HG03097 (cell line): ENCODE measurements around the gene GTF2H1.

ENCODE experiments used
- ATAC-seq: cut with Tn5 transposase; IDR thresholded peaks from one replicate; pipeline ENCODE4 v1.9.1; 2021; ENCODE audit not compliant: unreplicated experiment, low FRiP score

GTF2H1 gene

GRCh38 chr11:18321969-18322711 is at the start of gene GTF2H1, which contains the start of gene HPS5:
Gene GTF2H1 (plus strand): TSS chr11:18322567. CDS start chr11:18333075, 10,508 bp downstream.
Gene HPS5 (minus strand): TSS chr11:18322140. CDS start chr11:18317858, 4,282 bp downstream.
- ATAC-seq, result peak; percentile 86

- ATAC-seq, result no peak
Measured at GRCh38 chr11:18277565-18278271, 44.6 kb upstream of the GTF2H1 start.

DNA sequence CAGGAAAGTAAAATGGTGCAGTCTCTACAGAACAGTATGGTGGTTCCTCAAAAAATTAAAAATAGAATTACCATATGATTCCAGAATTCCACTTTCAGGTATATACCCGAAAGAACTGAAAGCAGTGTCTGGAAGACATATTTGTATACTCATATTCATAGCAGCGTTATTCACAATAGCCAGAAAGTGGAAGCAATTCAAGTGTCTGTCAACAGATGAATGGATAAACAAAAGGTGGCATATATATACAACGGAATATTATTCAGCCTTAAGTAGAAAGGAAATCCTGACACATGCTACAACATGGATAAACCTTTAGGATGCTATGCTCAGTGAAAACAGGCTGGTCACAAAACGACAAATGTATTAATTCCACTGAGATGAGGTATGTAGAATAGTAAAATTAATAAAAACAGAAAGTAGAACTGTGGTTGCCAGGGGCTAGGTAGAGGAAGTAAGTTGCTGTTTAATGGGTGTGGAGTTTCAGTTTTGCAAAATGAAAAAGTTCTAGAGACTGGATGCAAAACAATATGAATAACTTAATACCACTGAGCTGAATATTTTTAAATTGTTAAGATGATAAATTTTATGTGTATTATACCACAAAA is 41.8 kb upstream of the GTF2H1 start:
- peak; percentile 77 for ATAC-seq

- ATAC-seq, result no peak
Measured at GRCh38 chr11:18282626-18283025, 39.7 kb upstream of the GTF2H1 start.

GRCh38 chr11:18285841-18286240 is 36.5 kb upstream of the GTF2H1 start:
- no peak for ATAC-seq

DNA sequence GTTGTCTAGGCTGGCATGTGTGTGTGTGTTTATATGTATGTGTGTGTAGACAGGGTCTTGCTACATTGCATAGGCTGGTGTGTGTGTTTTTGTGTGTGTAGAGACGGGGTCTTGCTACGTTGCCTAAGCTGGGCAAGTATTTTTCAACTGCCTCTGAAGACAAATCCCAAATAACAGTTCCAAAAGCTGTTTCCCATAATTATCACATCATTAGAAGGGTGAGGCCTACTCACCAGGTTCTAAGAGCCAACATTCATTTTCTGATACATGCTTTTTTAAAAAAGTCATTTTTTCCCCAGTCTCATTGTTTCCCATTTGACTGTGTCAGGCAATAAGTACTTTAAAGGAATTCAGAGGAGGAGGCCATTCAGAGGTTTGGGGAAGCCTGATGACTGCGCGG is 33.5 kb upstream of the GTF2H1 start:
- ATAC-seq, result no peak

DNA sequence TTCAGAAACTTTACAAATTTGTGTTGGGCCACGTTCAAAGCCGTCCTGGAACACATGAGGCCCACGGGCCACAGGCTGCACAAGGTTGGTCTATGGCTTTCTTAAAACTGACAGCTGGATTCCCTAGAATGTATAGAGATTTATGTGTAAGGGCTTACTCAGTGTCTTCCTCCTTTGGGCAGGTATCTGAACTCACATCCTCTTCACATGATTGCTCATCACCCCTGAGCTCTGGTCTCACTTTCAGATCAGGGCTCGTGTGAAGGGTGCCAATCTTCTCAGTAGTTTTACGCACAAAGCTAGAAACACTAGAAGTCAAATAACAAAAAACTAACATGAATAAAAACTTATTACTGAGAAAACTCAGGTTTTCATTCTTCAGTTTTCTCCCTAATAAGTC is 27.5 kb upstream of the GTF2H1 start:
- peak; percentile 82 for ATAC-seq

- no peak for ATAC-seq
Measured at GRCh38 chr11:18295316-18295715, 27.1 kb upstream of the GTF2H1 start.

GRCh38 chr11:18299721-18300120 is 22.6 kb upstream of the GTF2H1 start:
- no peak for ATAC-seq

DNA sequence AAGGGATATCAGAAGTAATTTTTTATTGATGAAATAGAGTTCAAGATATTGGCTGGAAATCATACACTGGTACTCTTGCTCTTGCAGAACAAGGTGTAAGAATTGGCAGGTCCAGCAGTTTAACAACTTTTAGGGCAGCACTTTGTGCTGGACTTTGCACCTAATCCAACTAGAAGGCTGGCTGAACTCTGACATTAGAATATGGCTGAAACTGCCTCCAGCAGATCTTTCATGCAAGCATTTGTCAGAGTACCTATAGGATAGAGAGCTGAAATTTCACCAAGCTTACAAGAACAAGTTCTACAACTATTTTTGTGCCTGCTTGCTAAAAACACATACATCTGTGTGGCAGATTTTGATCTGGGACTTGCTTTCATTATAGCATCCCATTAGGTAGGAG is 17.6 kb upstream of the GTF2H1 start:
- ATAC-seq, result no peak

DNA sequence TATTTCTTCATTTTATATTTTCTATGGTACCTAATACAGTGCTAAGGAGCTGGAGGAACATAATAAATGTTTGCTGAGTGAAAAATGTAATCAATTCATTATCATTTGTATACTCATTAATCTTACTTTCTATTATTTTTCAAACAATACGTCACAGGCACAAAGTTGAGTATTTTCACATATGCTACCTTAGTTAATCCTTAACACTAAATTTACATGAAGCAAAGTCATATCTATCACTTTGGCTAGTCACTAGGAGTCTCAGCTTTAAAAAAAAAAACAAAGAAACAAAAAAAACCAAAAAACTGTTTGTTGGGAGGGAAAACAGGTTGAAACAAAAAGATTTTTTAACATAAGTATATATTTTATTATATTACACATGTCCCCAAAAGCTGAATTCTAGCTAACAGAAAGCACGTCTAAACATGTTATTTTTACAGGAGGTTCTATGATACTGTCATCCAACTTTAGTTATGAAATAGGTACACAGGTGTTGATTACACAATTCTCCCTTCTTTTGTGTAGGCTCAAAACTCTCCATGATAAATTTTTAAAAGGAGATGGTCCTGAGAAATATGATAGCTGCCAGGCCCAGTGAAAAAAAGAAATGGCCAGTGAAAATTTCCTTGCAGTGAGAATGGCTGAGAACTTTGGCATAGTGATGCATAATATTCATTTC is 14.8 kb upstream of the GTF2H1 start:
- no peak for ATAC-seq

DNA sequence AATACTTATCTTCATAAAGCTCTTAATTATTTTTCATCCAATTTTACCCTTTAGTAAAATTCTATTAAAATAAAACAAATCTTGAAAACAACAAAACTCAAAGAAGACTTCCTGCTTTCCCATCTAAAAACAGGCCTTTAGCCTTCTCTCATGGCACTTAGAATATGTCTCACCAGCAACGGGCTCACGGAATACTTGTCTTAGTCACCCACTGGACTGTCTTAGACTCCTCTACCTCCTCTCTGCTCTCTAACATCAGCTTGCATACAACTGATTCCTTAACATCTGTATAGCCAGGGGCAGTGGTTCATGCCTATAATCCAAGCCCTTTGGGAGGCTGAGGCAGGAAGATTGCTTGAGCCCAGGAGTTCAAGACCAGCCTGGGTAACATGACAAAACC is 14.1 kb upstream of the GTF2H1 start:
- no peak for ATAC-seq

DNA sequence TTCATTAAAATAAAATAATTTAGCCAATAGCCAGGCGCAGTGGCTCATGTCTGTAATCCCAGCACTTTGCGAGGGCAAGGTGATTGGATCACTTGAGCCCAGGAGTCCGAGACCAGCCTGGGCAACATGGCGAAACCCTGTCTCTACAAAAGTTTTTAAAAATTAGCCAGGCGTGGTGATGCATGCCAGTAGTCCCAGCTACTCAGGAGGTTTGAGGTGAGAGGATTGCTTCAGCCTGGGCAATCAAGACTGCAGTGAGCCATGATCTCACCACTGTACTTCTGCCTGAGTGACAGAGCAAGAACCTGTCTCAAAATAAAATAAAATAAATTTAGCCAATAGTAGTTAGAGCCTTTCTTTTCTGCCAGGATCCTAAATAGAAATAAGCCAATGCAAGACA is 12.7 kb upstream of the GTF2H1 start:
- ATAC-seq, result no peak

- ATAC-seq, result no peak
Measured at GRCh38 chr11:18310800-18311340, 11.5 kb upstream of the GTF2H1 start.

GRCh38 chr11:18312012-18312411 is 10.4 kb upstream of the GTF2H1 start:
- ATAC-seq, result no peak

- no peak for ATAC-seq
Measured at GRCh38 chr11:18312663-18313420, 9.5 kb upstream of the GTF2H1 start.

GRCh38 chr11:18313965-18314763 is 8.2 kb upstream of the GTF2H1 start:
- no peak for ATAC-seq

- no peak for ATAC-seq
Measured at GRCh38 chr11:18314784-18315523, 7.4 kb upstream of the GTF2H1 start.

DNA sequence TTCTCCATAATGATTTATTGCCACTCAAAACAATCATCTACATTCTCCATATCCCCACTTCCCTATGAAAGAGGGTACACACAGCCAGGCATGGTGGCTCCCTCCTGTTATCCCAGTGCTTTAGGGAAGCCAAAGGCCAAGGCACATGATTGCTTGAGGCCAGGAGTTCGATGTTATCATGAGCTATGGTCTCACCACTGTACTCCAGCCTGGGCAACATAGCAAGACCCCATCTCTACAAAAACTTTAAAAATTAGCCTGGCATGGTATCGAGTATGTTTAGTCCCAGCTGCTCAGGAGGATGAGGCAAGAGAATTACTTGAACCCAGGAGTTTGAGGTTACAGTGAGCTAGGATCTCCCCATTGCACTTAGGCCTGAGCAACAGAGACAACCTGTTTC is 6.5 kb upstream of the GTF2H1 start:
- no peak for ATAC-seq
